Measurements from ENCODE around the gene FKBP2. TPM values are rescaled to one million over a fixed set of nuclear protein-coding genes. Genes with fewer than 3 reads are reported as not detected.

The FKBP2 gene
- polyA plus RNA-seq, 1 donor (not counting 4 experiments of a cell fraction or from before 2014, with no cell fraction given), result 40.3 TPM

- H3K9ac ChIP-seq (ENCODE audit: control insufficient read depth, extremely low read depth, insufficient read depth, low read length), result peak overlapping the region; percentile 72
- FAIRE-seq (no peak), DNase-seq (ENCODE audit: low read depth, low spot score) (no peak)
- H3K4me2 ChIP-seq (ENCODE audit: control insufficient read depth, extremely low read depth, insufficient read depth, low read depth, low read length), result peak overlapping the region; percentile 87
- H3K4me3 ChIP-seq (ENCODE audit: control insufficient read depth in 2 of 3, extremely low read depth in 1 of 3, insufficient read depth in 2 of 3, low read depth in 1 of 3, low read length in 3 of 3), result peak overlapping the region in 1 of 3 experiments; percentile 70
- TF ChIP-seq, protein P1, sequence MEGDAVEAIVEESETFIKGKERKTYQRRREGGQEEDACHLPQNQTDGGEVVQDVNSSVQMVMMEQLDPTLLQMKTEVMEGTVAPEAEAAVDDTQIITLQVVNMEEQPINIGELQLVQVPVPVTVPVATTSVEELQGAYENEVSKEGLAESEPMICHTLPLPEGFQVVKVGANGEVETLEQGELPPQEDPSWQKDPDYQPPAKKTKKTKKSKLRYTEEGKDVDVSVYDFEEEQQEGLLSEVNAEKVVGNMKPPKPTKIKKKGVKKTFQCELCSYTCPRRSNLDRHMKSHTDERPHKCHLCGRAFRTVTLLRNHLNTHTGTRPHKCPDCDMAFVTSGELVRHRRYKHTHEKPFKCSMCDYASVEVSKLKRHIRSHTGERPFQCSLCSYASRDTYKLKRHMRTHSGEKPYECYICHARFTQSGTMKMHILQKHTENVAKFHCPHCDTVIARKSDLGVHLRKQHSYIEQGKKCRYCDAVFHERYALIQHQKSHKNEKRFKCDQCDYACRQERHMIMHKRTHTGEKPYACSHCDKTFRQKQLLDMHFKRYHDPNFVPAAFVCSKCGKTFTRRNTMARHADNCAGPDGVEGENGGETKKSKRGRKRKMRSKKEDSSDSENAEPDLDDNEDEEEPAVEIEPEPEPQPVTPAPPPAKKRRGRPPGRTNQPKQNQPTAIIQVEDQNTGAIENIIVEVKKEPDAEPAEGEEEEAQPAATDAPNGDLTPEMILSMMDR (optimal IDR thresholded peaks at IDR 0.05 in 1 of 3, IDR thresholded peaks at IDR 0.05 in 1 of 3, conservative IDR thresholded peaks at IDR 0.05 in 1 of 3; ENCODE audit: extremely low read depth in 1 of 3, insufficient read depth in 2 of 3, low read length in 3 of 3), result no peak
- no peak for TF ChIP-seq EZH2 (IDR thresholded peaks at IDR 0.05; ENCODE audit: low read length)
- no peaks in the 10 kb centered on the region for H3K9me3 ChIP-seq (ENCODE audit: control insufficient read depth, low read depth, low read length)
- peaks cover 19 to 42% of the 10 kb centered on the region in 2 experiments for H3K36me3 ChIP-seq (ENCODE audit: control insufficient read depth in 2 of 2, extremely low read depth in 1 of 2, insufficient read depth in 2 of 2, low read length in 2 of 2)
- peaks cover 56% of the 10 kb centered on the region for H3K4me1 ChIP-seq (ENCODE audit: control insufficient read depth, extremely low read depth, insufficient read depth, low read length)
- dilution Hi-C loops (cut with MboI; ENCODE audit: extremely low pct_ligation_motif_present, low sequenced_read_pairs), result no loop called here
- no peaks in the 10 kb centered on the region for H3K9me1 ChIP-seq (ENCODE audit: control insufficient read depth, extremely low read depth, insufficient read depth, low read length)
- H2AFZ ChIP-seq (ENCODE audit: control insufficient read depth, low read length), result no peak overlapping the region
- no peaks in the 10 kb centered on the region for H4K20me1 ChIP-seq (ENCODE audit: control insufficient read depth, extremely low read depth, insufficient read depth, low read length)
- no peaks in the 10 kb centered on the region for H3K27me3 ChIP-seq (ENCODE audit: control insufficient read depth, extremely low read depth, insufficient read depth, low read length)
- H3K27ac ChIP-seq (ENCODE audit: control insufficient read depth, insufficient read depth, low read length), result peak overlapping the region; percentile 78
- no peaks in the 10 kb centered on the region for H3K79me2 ChIP-seq (ENCODE audit: control insufficient read depth, insufficient read depth, low read length)
These were observed 27.4 kb downstream of the FKBP2 start for GRCh38 chr11:64268025-64268892.

GRCh38 chr11:64268893-64269539, 28.1 kb downstream of the FKBP2 start:
- Histone ChIP-seq H3K4me3 (ENCODE audit: control insufficient read depth in 2 of 3, extremely low read depth in 1 of 3, insufficient read depth in 2 of 3, low read depth in 1 of 3, low read length in 3 of 3) (peak overlapping the region; percentile 35 to 70 (median 65)), H3K9me3 (ENCODE audit: control insufficient read depth, low read depth, low read length) (no peaks in the 10 kb centered on the region), H2AFZ (ENCODE audit: control insufficient read depth, low read length) (no peak overlapping the region), H3K9me1 (ENCODE audit: control insufficient read depth, extremely low read depth, insufficient read depth, low read length) (no peaks in the 10 kb centered on the region), H3K9ac (ENCODE audit: control insufficient read depth, extremely low read depth, insufficient read depth, low read length) (peak overlapping the region; percentile 72), H4K20me1 (ENCODE audit: control insufficient read depth, extremely low read depth, insufficient read depth, low read length) (no peaks in the 10 kb centered on the region), H3K4me2 (ENCODE audit: control insufficient read depth, extremely low read depth, insufficient read depth, low read depth, low read length) (peak overlapping the region; percentile 87), H3K36me3 (ENCODE audit: control insufficient read depth in 2 of 2, extremely low read depth in 1 of 2, insufficient read depth in 2 of 2, low read length in 2 of 2) (peaks cover 16 to 34% of the 10 kb centered on the region in 2 experiments), H3K4me1 (ENCODE audit: control insufficient read depth, extremely low read depth, insufficient read depth, low read length) (peaks cover 55% of the 10 kb centered on the region), H3K27ac (ENCODE audit: control insufficient read depth, insufficient read depth, low read length) (peak overlapping the region; percentile 78), H3K27me3 (ENCODE audit: control insufficient read depth, extremely low read depth, insufficient read depth, low read length) (no peaks in the 10 kb centered on the region), H3K79me2 (ENCODE audit: control insufficient read depth, insufficient read depth, low read length) (no peaks in the 10 kb centered on the region)
- no peak for DNase-seq (ENCODE audit: low read depth, low spot score)
- no peak for FAIRE-seq
- dilution Hi-C loops (cut with MboI; ENCODE audit: extremely low pct_ligation_motif_present, low sequenced_read_pairs), result no loop called here
- TF ChIP-seq, protein P1 (optimal IDR thresholded peaks at IDR 0.05 in 1 of 3, IDR thresholded peaks at IDR 0.05 in 1 of 3, conservative IDR thresholded peaks at IDR 0.05 in 1 of 3; ENCODE audit: extremely low read depth in 1 of 3, insufficient read depth in 2 of 3, low read length in 3 of 3), result no peak
- TF ChIP-seq EZH2 (IDR thresholded peaks at IDR 0.05; ENCODE audit: low read length), result no peak

All from keratinocyte (primary cell).